ENCODE measurements around the gene PRKCB. TPM values are rescaled to one million over a fixed set of nuclear protein-coding genes. Genes with fewer than 3 reads are reported as not detected.

PRKCB gene
- polyA plus RNA-seq, 1 experiment, result not detected

DNA sequence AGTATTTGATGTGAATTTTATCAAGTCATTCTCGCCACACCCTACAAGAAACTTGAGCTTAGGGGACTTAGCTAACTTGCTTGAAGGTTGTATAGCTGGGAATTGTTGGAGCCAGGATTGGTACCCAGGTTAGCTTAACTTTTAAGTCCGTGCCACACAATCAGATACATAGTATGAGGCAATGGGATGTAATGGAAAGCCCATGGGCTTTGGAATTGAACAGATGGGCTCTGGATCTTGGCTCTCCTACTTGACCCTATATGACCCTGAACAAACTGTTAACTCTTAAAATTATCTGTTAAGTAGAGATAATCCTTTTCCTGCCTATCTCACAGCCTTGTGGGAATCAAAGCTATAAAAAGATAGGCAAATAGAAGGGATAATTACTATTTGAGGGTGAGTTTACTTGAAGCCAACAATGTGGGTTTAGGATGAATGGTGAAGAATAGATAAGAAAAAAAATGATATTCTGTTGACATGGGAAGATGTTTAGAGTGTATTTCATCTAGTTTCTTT lies 368.4 kb downstream of the PRKCB start:
- POLR2A ChIA-PET, result no interaction called here
- TF ChIP-seq, protein P1, sequence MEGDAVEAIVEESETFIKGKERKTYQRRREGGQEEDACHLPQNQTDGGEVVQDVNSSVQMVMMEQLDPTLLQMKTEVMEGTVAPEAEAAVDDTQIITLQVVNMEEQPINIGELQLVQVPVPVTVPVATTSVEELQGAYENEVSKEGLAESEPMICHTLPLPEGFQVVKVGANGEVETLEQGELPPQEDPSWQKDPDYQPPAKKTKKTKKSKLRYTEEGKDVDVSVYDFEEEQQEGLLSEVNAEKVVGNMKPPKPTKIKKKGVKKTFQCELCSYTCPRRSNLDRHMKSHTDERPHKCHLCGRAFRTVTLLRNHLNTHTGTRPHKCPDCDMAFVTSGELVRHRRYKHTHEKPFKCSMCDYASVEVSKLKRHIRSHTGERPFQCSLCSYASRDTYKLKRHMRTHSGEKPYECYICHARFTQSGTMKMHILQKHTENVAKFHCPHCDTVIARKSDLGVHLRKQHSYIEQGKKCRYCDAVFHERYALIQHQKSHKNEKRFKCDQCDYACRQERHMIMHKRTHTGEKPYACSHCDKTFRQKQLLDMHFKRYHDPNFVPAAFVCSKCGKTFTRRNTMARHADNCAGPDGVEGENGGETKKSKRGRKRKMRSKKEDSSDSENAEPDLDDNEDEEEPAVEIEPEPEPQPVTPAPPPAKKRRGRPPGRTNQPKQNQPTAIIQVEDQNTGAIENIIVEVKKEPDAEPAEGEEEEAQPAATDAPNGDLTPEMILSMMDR (IDR thresholded peaks at IDR 0.05; ENCODE audit: insufficient read depth, low read depth, low read length), result no peak
- CTCF ChIA-PET, result no interaction called here
- Histone ChIP-seq H3K27me3 (ENCODE audit: control insufficient read depth, insufficient read depth, low read length) (no peaks in the 10 kb centered on the region), H3K4me3 (ENCODE audit: low read depth, low read length) (no peak overlapping the region), H3K36me3 (ENCODE audit: control insufficient read depth, insufficient read depth, low read length) (no peaks in the 10 kb centered on the region)
- no peak for DNase-seq (ENCODE audit: low read depth)

DNA sequence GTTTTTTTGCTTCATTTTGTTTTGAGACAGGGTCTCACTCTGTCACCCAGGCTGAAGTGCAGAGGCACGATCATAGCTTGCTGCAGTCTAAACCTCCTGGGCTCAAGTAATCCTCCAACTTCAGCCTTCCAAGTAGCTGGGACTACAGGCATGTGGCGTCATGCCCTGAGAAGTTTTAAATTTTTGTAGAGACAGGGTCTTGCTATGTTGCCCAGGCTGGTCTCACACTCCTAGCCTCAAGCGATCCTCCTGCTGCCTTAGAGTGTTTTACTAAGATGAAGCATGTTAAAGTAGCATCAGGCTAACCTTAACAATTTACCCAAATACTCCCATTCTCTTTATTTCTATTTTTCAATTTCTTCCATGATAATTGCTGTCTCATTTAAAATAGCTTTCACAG lies 371.1 kb downstream of the PRKCB start:
- H3K36me3 ChIP-seq (ENCODE audit: control insufficient read depth, insufficient read depth, low read length), result no peaks in the 10 kb centered on the region
- TF ChIP-seq, protein P1 (IDR thresholded peaks at IDR 0.05; ENCODE audit: insufficient read depth, low read depth, low read length), result no peak
- POLR2A ChIA-PET, result no interaction called here
- CTCF ChIA-PET, result no interaction called here
- no peak overlapping the region for H3K4me3 ChIP-seq (ENCODE audit: low read depth, low read length)
- DNase-seq (ENCODE audit: low read depth), result no peak
- H3K27me3 ChIP-seq (ENCODE audit: control insufficient read depth, insufficient read depth, low read length), result no peaks in the 10 kb centered on the region

DNA sequence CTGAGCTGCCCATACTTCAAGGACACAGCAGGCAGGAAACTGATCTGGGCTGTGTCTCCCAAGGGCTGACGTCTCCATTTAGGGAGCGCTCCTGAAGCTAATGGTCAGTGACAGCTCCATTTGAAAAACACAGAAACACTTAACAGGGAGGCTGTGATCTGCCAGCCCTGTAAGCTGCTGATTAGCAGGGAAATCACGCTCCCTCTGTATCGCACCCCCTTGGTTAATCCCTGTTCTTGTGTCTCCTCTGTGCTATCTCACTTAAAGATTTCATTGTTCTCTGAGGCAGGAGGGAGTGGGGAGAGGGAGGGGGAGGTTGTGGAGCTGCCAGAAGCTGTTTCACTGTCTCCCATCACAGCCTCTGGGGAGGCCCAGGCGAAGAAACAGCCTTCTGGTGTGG lies 372.9 kb downstream of the PRKCB start:
- TF ChIP-seq, protein P1 (IDR thresholded peaks at IDR 0.05; ENCODE audit: insufficient read depth, low read depth, low read length), result no peak
- H3K27me3 ChIP-seq (ENCODE audit: control insufficient read depth, insufficient read depth, low read length), result no peaks in the 10 kb centered on the region
- H3K36me3 ChIP-seq (ENCODE audit: control insufficient read depth, insufficient read depth, low read length), result no peaks in the 10 kb centered on the region
- CTCF ChIA-PET, result interaction anchor here (0.6 kb wide), 1 partner anchor 200 kb away, joined by 3 read pairs; no protein-coding TSS in a partner anchor
- no peak overlapping the region for H3K4me3 ChIP-seq (ENCODE audit: low read depth, low read length)
- DNase-seq (ENCODE audit: low read depth), result no peak
- POLR2A ChIA-PET, result no interaction called here

DNA sequence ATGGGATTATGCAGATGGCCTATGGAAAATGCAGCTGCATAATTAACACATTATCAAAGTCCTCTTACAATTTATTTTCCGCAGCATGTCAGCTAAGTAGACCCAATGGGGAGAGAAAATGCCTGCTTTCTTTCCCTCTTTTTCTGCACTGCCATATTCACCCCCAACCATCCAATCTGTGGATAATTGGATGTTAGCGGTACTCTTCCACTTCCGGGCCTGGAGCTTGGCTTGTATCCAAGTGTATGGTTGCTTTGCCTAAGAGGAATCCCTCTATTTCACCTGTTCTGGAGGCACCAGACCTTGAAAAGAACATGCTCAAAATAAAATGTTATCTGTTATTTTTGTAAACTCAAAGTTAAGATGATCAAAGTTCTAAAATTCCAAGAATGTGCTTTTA lies 379.2 kb downstream of the PRKCB start:
- Histone ChIP-seq H3K36me3 (ENCODE audit: control insufficient read depth, insufficient read depth, low read length) (no peaks in the 10 kb centered on the region), H3K27me3 (ENCODE audit: control insufficient read depth, insufficient read depth, low read length) (no peaks in the 10 kb centered on the region), H3K4me3 (ENCODE audit: low read depth, low read length) (no peak overlapping the region)
- DNase-seq (ENCODE audit: low read depth), result no peak
- POLR2A ChIA-PET, result no interaction called here
- TF ChIP-seq, protein P1 (IDR thresholded peaks at IDR 0.05; ENCODE audit: insufficient read depth, low read depth, low read length), result no peak
- CTCF ChIA-PET, result no interaction called here

DNA sequence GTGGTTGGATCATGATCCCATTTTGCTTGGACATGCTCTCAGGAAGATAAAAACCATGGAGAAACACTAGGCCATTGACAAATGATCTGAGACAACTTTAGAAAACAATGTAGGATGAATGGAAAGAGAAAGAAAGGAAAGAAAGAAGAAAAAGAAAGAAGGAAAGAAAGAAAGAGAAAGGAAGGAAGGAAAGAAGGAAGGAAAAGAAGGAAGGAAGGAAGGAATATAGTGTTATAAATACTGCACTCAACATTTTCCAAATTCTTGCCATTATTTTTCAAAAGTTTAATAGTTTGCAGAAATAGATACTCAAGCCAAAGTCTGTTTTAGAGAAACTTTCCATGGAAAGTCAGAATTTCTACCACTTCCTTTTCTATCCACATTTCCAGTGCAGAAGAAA lies 381.2 kb downstream of the PRKCB start:
- H3K27me3 ChIP-seq (ENCODE audit: control insufficient read depth, insufficient read depth, low read length), result no peaks in the 10 kb centered on the region
- no peak overlapping the region for H3K4me3 ChIP-seq (ENCODE audit: low read depth, low read length)
- POLR2A ChIA-PET, result no interaction called here
- DNase-seq (ENCODE audit: low read depth), result no peak
- TF ChIP-seq, protein P1 (IDR thresholded peaks at IDR 0.05; ENCODE audit: insufficient read depth, low read depth, low read length), result no peak
- CTCF ChIA-PET, result interaction anchor here (1.0 kb wide), 1 partner anchor 10 kb away, joined by 3 read pairs; no protein-coding TSS in a partner anchor
- no peaks in the 10 kb centered on the region for H3K36me3 ChIP-seq (ENCODE audit: control insufficient read depth, insufficient read depth, low read length)

All from BJ (cell line).